ENCODE measurements around the gene FBXL7. TPM values are rescaled to one million over a fixed set of nuclear protein-coding genes. Genes with fewer than 3 reads are reported as not detected.

FBXL7 gene
- total RNA-seq, 2 donors from 2014 or later, result not detected

GRCh38 chr5:15727375-15727774 lies 227.4 kb downstream of the FBXL7 start:
- ATAC-seq (no peak), DNase-seq (ENCODE audit: low spot score) (no peak)
- Mint-ChIP-seq H3K27me3 (no peaks in the 10 kb centered on the region), H3K27ac (no peak overlapping the region), H3K4me3 (no peak overlapping the region), H3K36me3 (peaks cover 14% of the 10 kb centered on the region), H3K4me1 (ENCODE audit: low read depth in 2 of 2) (no peaks in the 10 kb centered on the region), H3K9me3 (peaks cover 14% of the 10 kb centered on the region)

GRCh38 chr5:15728811-15729210 lies 228.8 kb downstream of the FBXL7 start:
- peaks cover 14% of the 10 kb centered on the region for H3K36me3 Mint-ChIP-seq
- no peak overlapping the region for H3K4me3 Mint-ChIP-seq
- no peaks in the 10 kb centered on the region for H3K4me1 Mint-ChIP-seq (ENCODE audit: low read depth in 2 of 2)
- no peak overlapping the region for H3K27ac Mint-ChIP-seq
- DNase-seq (ENCODE audit: low spot score) (no peak), ATAC-seq (no peak)
- H3K27me3 Mint-ChIP-seq, result no peaks in the 10 kb centered on the region
- H3K9me3 Mint-ChIP-seq, result peaks cover 14% of the 10 kb centered on the region

- Mint-ChIP-seq H3K27me3 (no peaks in the 10 kb centered on the region), H3K4me3 (no peak overlapping the region), H3K27ac (no peak overlapping the region), H3K4me1 (ENCODE audit: low read depth in 2 of 2) (no peaks in the 10 kb centered on the region), H3K36me3 (peaks cover 19% of the 10 kb centered on the region), H3K9me3 (peaks cover 26% of the 10 kb centered on the region)
- no peak for ATAC-seq
- no peak for DNase-seq (ENCODE audit: low spot score)
Observed at GRCh38 chr5:15731699-15732098, 231.7 kb downstream of the FBXL7 start.

- Mint-ChIP-seq H3K9me3 (peaks cover 27% of the 10 kb centered on the region), H3K4me3 (no peak overlapping the region), H3K36me3 (peaks cover 10% of the 10 kb centered on the region), H3K27ac (no peak overlapping the region), H3K4me1 (ENCODE audit: low read depth in 2 of 2) (no peaks in the 10 kb centered on the region), H3K27me3 (no peaks in the 10 kb centered on the region)
- ATAC-seq (no peak), DNase-seq (ENCODE audit: low spot score) (no peak)
Observed at GRCh38 chr5:15734058-15734457, 234.1 kb downstream of the FBXL7 start.

- H3K27me3 Mint-ChIP-seq, result no peaks in the 10 kb centered on the region
Observed at GRCh38 chr5:15737036-15737821, 237.2 kb downstream of the FBXL7 start.

GRCh38 chr5:15737871-15738664 lies 238.1 kb downstream of the FBXL7 start:
- H3K4me3 Mint-ChIP-seq, result no peak overlapping the region
- peaks cover 5% of the 10 kb centered on the region for H3K36me3 Mint-ChIP-seq
- ATAC-seq (no peak), DNase-seq (ENCODE audit: low spot score) (no peak)
- H3K27me3 Mint-ChIP-seq, result no peaks in the 10 kb centered on the region
- no peaks in the 10 kb centered on the region for H3K4me1 Mint-ChIP-seq (ENCODE audit: low read depth in 2 of 2)
- no peak overlapping the region for H3K27ac Mint-ChIP-seq
- peaks cover 26% of the 10 kb centered on the region for H3K9me3 Mint-ChIP-seq

More at GRCh38 chr5:15737036-15737821, 237.2 kb downstream of the FBXL7 start:
- DNase-seq (ENCODE audit: low spot score) (no peak), ATAC-seq (no peak)
- H3K4me1 Mint-ChIP-seq (ENCODE audit: low read depth in 2 of 2), result no peaks in the 10 kb centered on the region
- no peak overlapping the region for H3K4me3 Mint-ChIP-seq
- H3K27ac Mint-ChIP-seq, result no peak overlapping the region
- H3K36me3 Mint-ChIP-seq, result peaks cover 5% of the 10 kb centered on the region
- H3K9me3 Mint-ChIP-seq, result peaks cover 23% of the 10 kb centered on the region

- ATAC-seq (no peak), DNase-seq (ENCODE audit: low spot score) (no peak)
- no peak overlapping the region for H3K4me3 Mint-ChIP-seq
- H3K36me3 Mint-ChIP-seq, result peaks cover 7% of the 10 kb centered on the region
- no peaks in the 10 kb centered on the region for H3K4me1 Mint-ChIP-seq (ENCODE audit: low read depth in 2 of 2)
- H3K27me3 Mint-ChIP-seq, result no peaks in the 10 kb centered on the region
- H3K27ac Mint-ChIP-seq, result no peak overlapping the region
- peaks cover 25% of the 10 kb centered on the region for H3K9me3 Mint-ChIP-seq
Observed at GRCh38 chr5:15740383-15740782, 240.4 kb downstream of the FBXL7 start.

GRCh38 chr5:15741591-15741990 lies 241.6 kb downstream of the FBXL7 start:
- no peaks in the 10 kb centered on the region for H3K27me3 Mint-ChIP-seq
- H3K36me3 Mint-ChIP-seq, result peaks cover 7% of the 10 kb centered on the region
- H3K27ac Mint-ChIP-seq, result no peak overlapping the region
- no peak overlapping the region for H3K4me3 Mint-ChIP-seq
- peaks cover 26% of the 10 kb centered on the region for H3K9me3 Mint-ChIP-seq
- no peaks in the 10 kb centered on the region for H3K4me1 Mint-ChIP-seq (ENCODE audit: low read depth in 2 of 2)
- DNase-seq (ENCODE audit: low spot score), result no peak
- ATAC-seq, result no peak

- Mint-ChIP-seq H3K9me3 (peaks cover 16% of the 10 kb centered on the region), H3K27ac (no peak overlapping the region), H3K36me3 (peaks cover 7% of the 10 kb centered on the region)
Observed at GRCh38 chr5:15746833-15747232, 246.9 kb downstream of the FBXL7 start.

GRCh38 chr5:15748266-15748665 lies 248.3 kb downstream of the FBXL7 start:
- peaks cover 7% of the 10 kb centered on the region for H3K36me3 Mint-ChIP-seq
- no peak overlapping the region for H3K27ac Mint-ChIP-seq
- no peak overlapping the region for H3K4me3 Mint-ChIP-seq
- no peaks in the 10 kb centered on the region for H3K4me1 Mint-ChIP-seq (ENCODE audit: low read depth in 2 of 2)
- DNase-seq (ENCODE audit: low spot score), result no peak
- H3K27me3 Mint-ChIP-seq, result no peaks in the 10 kb centered on the region
- H3K9me3 Mint-ChIP-seq, result peaks cover 12% of the 10 kb centered on the region
- no peak for ATAC-seq

More at GRCh38 chr5:15746833-15747232, 246.9 kb downstream of the FBXL7 start:
- H3K4me1 Mint-ChIP-seq (ENCODE audit: low read depth in 2 of 2), result no peaks in the 10 kb centered on the region
- no peaks in the 10 kb centered on the region for H3K27me3 Mint-ChIP-seq
- DNase-seq (ENCODE audit: low spot score) (no peak), ATAC-seq (no peak)
- H3K4me3 Mint-ChIP-seq, result no peak overlapping the region

GRCh38 chr5:15752663-15753285 lies 252.8 kb downstream of the FBXL7 start:
- ATAC-seq (no peak), DNase-seq (ENCODE audit: low spot score) (no peak)
- H3K4me3 Mint-ChIP-seq, result no peak overlapping the region
- H3K27ac Mint-ChIP-seq, result no peak overlapping the region
- no peaks in the 10 kb centered on the region for H3K27me3 Mint-ChIP-seq
- no peaks in the 10 kb centered on the region for H3K4me1 Mint-ChIP-seq (ENCODE audit: low read depth in 2 of 2)
- H3K36me3 Mint-ChIP-seq, result peaks cover 4% of the 10 kb centered on the region
- no peaks in the 10 kb centered on the region for H3K9me3 Mint-ChIP-seq

- Mint-ChIP-seq H3K4me3 (no peak overlapping the region), H3K27ac (no peak overlapping the region), H3K36me3 (peaks cover 4% of the 10 kb centered on the region), H3K27me3 (no peaks in the 10 kb centered on the region), H3K4me1 (ENCODE audit: low read depth in 2 of 2) (no peaks in the 10 kb centered on the region), H3K9me3 (no peaks in the 10 kb centered on the region)
- no peak for DNase-seq (ENCODE audit: low spot score)
- no peak for ATAC-seq
Observed at GRCh38 chr5:15753752-15754151, 253.8 kb downstream of the FBXL7 start.

- no peaks in the 10 kb centered on the region for H3K4me1 Mint-ChIP-seq (ENCODE audit: low read depth in 2 of 2)
- H3K27ac Mint-ChIP-seq, result no peak overlapping the region
- H3K9me3 Mint-ChIP-seq, result peaks cover 3% of the 10 kb centered on the region
- H3K4me3 Mint-ChIP-seq, result no peak overlapping the region
- peaks cover 4% of the 10 kb centered on the region for H3K36me3 Mint-ChIP-seq
- no peak for DNase-seq (ENCODE audit: low spot score)
- ATAC-seq, result no peak
- no peaks in the 10 kb centered on the region for H3K27me3 Mint-ChIP-seq
Observed at GRCh38 chr5:15757103-15757502, 257.1 kb downstream of the FBXL7 start.

GRCh38 chr5:15757619-15758018 lies 257.6 kb downstream of the FBXL7 start:
- Mint-ChIP-seq H3K4me1 (ENCODE audit: low read depth in 2 of 2) (no peaks in the 10 kb centered on the region), H3K9me3 (peaks cover 3% of the 10 kb centered on the region), H3K27me3 (no peaks in the 10 kb centered on the region), H3K36me3 (peaks cover 4% of the 10 kb centered on the region), H3K27ac (no peak overlapping the region), H3K4me3 (no peak overlapping the region)
- DNase-seq (ENCODE audit: low spot score) (no peak), ATAC-seq (no peak)

Measured in natural killer cell treated with Interleukin-12 subunit alpha and Interleukin-12 subunit beta and Interleukin-15 and Interleukin-18, amount 100 ng/mL, for 72 hours (primary cell).